IMR-90 (cell line): Measurements from ENCODE around the gene CFAP58. TPM values are rescaled to one million over a fixed set of nuclear protein-coding genes. Genes with fewer than 3 reads are reported as not detected.

Source experiments
- ATAC-seq: fragments of 200-7000 bp; cut with Tn5 transposase; 2 replicates; pipeline ENCODE4 v1.9.1; 2020; ENCODE audit warnings: low read depth, mild to moderate bottlenecking, moderate library complexity
- BruUV-seq: library from RNA; stranded (reverse); fragments of 400-500 nt; replicated peaks from 2 replicates; lab custom pipeline; 2021; lab: Mats Ljungman, UMichigan
- CTCF ChIA-PET: fragments of 300-600 bp; formaldehyde crosslinking; extraction: SDS; loops from one replicate; lab custom pipeline; 2021; ENCODE audit warnings: antibody characterized with exemption; lab: Yijun Ruan, JAX
- POLR2A ChIA-PET: fragments of 300-600 bp; sonication (Branson Sonifier 250); formaldehyde crosslinking; loops from one replicate; lab custom pipeline; 2022; ENCODE audit warnings: antibody characterized with exemption; ENCODE audit not compliant: unreplicated experiment; lab: Charles Lee
- DNase-seq: peaks from one replicate; pipeline ENCODE4 v3.0.0; 2013
- H2AFZ ChIP-seq: replicated peaks from 2 replicates; pipeline ENCODE3; 2013; ENCODE audit warnings: low read length, mild to moderate bottlenecking; ENCODE audit not compliant: poor library complexity
- H2AK5ac ChIP-seq: 2 replicates; pipeline ENCODE4 v1.6.1; 2013; ENCODE audit warnings: low read depth, low read length, inconsistent platforms
- H2AK9ac ChIP-seq: replicated peaks from 2 replicates; pipeline ENCODE3; 2013; ENCODE audit warnings: mild to moderate bottlenecking, low read depth, low read length, moderate library complexity; ENCODE audit not compliant: poor library complexity
- H2BK120ac ChIP-seq: 2 replicates; pipeline ENCODE4 v1.6.1; 2013; ENCODE audit warnings: low read depth, low read length, inconsistent platforms
- H2BK15ac ChIP-seq: 3 replicates; pipeline ENCODE4 v1.6.1; 2013; ENCODE audit warnings: low read depth, low read length, inconsistent platforms
- H2BK20ac ChIP-seq: 2 replicates; pipeline ENCODE4 v1.6.1; 2013; ENCODE audit warnings: low read depth, mild to moderate bottlenecking, inconsistent platforms, low read length, moderate library complexity
- H2BK5ac ChIP-seq: 2 replicates; pipeline ENCODE4 v1.6.1; 2013; ENCODE audit warnings: mild to moderate bottlenecking, low read depth, low read length, inconsistent platforms; ENCODE audit not compliant: poor library complexity, severe bottlenecking
- H3K14ac ChIP-seq: replicated peaks from 2 replicates; pipeline ENCODE4 v1.6.1; 2013; ENCODE audit warnings: low read depth, low read length, inconsistent platforms
- H3K18ac ChIP-seq: 2 replicates; pipeline ENCODE4 v1.6.1; 2013; ENCODE audit warnings: low read depth, low read length, control low read depth
- H3K23ac ChIP-seq: 2 replicates; pipeline ENCODE4 v1.6.1; 2013; ENCODE audit warnings: low read depth, low read length, inconsistent platforms
- H3K27ac ChIP-seq: 2 replicates; pipeline ENCODE4 v1.5.1; 2013; ENCODE audit warnings: mild to moderate bottlenecking, control low read depth, low read length; ENCODE audit not compliant: insufficient read depth
- H3K27me3 ChIP-seq: 2 replicates; pipeline ENCODE4 v1.6.1; 2013; ENCODE audit warnings: low read length; ENCODE audit not compliant: control insufficient read depth, insufficient read depth
- H3K36me3 ChIP-seq: 2 replicates; pipeline ENCODE4 v1.6.1; 2013; ENCODE audit warnings: low read length, mixed read lengths; ENCODE audit not compliant: control insufficient read depth, insufficient read depth
- H3K4ac ChIP-seq: 2 replicates; pipeline ENCODE4 v1.6.1; 2013; ENCODE audit warnings: low read depth, low read length, inconsistent platforms
- H3K4me1 ChIP-seq: 2 replicates; pipeline ENCODE4 v1.6.1; 2013; ENCODE audit warnings: low read length, mixed read lengths; ENCODE audit not compliant: control insufficient read depth, insufficient read depth
- H3K4me2 ChIP-seq: 2 replicates; pipeline ENCODE4 v1.6.1; 2013; ENCODE audit warnings: low read depth, mild to moderate bottlenecking, control low read depth, low read length, moderate library complexity
- H3K4me3 ChIP-seq: 2 replicates; pipeline ENCODE4 v1.5.1; 2013; ENCODE audit warnings: low read depth, mild to moderate bottlenecking, control low read depth, low read length, moderate library complexity; ENCODE audit not compliant: insufficient read depth
- H3K56ac ChIP-seq: 2 replicates; pipeline ENCODE4 v1.6.1; 2013; ENCODE audit warnings: low read length, inconsistent platforms; ENCODE audit not compliant: insufficient read depth; ENCODE audit errors: extremely low read depth
- H3K79me1 ChIP-seq, 2 experiments: 2 replicates each; pipeline ENCODE4 v1.6.1; 2013; ENCODE audit warnings: low read length in 2 of 2, inconsistent platforms in 1 of 2, low read depth in 1 of 2
- H3K9ac ChIP-seq: 2 replicates; pipeline ENCODE4 v1.6.1; 2013; ENCODE audit warnings: low read depth, low read length, control low read depth
- H3K9me1 ChIP-seq: 2 replicates; pipeline ENCODE4 v1.6.1; 2013; ENCODE audit warnings: low read length, inconsistent platforms; ENCODE audit not compliant: insufficient read depth
- H3K9me3 ChIP-seq: 2 replicates; pipeline ENCODE4 v1.6.1; 2013; ENCODE audit warnings: low read length; ENCODE audit not compliant: control insufficient read depth, insufficient read depth
- H4K20me1 ChIP-seq: 2 replicates; pipeline ENCODE4 v1.6.1; 2013; ENCODE audit warnings: low read length, inconsistent platforms; ENCODE audit not compliant: insufficient read depth
- H4K5ac ChIP-seq: 2 replicates; pipeline ENCODE4 v1.6.1; 2013; ENCODE audit warnings: mild to moderate bottlenecking, low read depth, low read length, control low read depth
- H4K8ac ChIP-seq, 2 experiments: 2 replicates each; pipeline ENCODE4 v1.6.1; 2013; ENCODE audit warnings: low read depth in 2 of 2, low read length in 2 of 2, control low read depth in 1 of 2, inconsistent platforms in 1 of 2
- H4K91ac ChIP-seq: 2 replicates; pipeline ENCODE4 v1.6.1; 2013; ENCODE audit warnings: low read depth, low read length, inconsistent platforms; ENCODE audit not compliant: insufficient read depth
- BHLHE40 ChIP-seq: fragments of 150-350 bp; IDR thresholded peaks from 2 replicates; pipeline ENCODE4 v1.6.1; 2016; ENCODE audit warnings: mild to moderate bottlenecking, low read depth, low read length
- CEBPB ChIP-seq: IDR thresholded peaks from 2 replicates; pipeline ENCODE4 v1.6.1; 2012; ENCODE audit warnings: low read depth, low read length, improper control_type of control experiment
- CHD1 ChIP-seq: IDR thresholded peaks from 2 replicates; pipeline ENCODE4 v1.6.1; 2012; ENCODE audit warnings: low read depth, low read length, improper control_type of control experiment
- ELK1 ChIP-seq: fragments of 150-350 bp; IDR thresholded peaks from 2 replicates; pipeline ENCODE4 v1.6.1; 2016; ENCODE audit warnings: low read depth, mild to moderate bottlenecking, low read length, moderate library complexity, borderline replicate concordance
- FOS ChIP-seq: fragments of 150-350 bp; IDR thresholded peaks from 2 replicates; pipeline ENCODE4 v1.6.1; 2016; ENCODE audit warnings: low read depth, low read length
- MAFK ChIP-seq: IDR thresholded peaks from 2 replicates; pipeline ENCODE4 v1.6.1; 2012; ENCODE audit warnings: low read depth, low read length, improper control_type of control experiment
- MAZ ChIP-seq: IDR thresholded peaks from 2 replicates; pipeline ENCODE4 v1.6.1; 2012; ENCODE audit warnings: low read depth, mild to moderate bottlenecking, low read length, improper control_type of control experiment, moderate library complexity, borderline replicate concordance
- MXI1 ChIP-seq: IDR thresholded peaks from 2 replicates; pipeline ENCODE4 v1.6.1; 2012; ENCODE audit warnings: low read depth, mild to moderate bottlenecking, low read length, moderate library complexity, borderline replicate concordance
- NFE2L2 ChIP-seq: fragments of 150-350 bp; IDR thresholded peaks from 2 replicates; pipeline ENCODE4 v1.6.1; 2016; ENCODE audit warnings: low read depth, mild to moderate bottlenecking, low read length
- POLR2A ChIP-seq: IDR thresholded peaks from 2 replicates; pipeline ENCODE4 v1.6.1; 2012; ENCODE audit warnings: mild to moderate bottlenecking, low read depth, low read length
- RAD21 ChIP-seq: IDR thresholded peaks from 2 replicates; pipeline ENCODE4 v1.6.1; 2012; ENCODE audit warnings: low read length, improper control_type of control experiment
- RCOR1 ChIP-seq: IDR thresholded peaks from 2 replicates; pipeline ENCODE4 v1.6.1; 2012; ENCODE audit warnings: mild to moderate bottlenecking, low read length, improper control_type of control experiment; ENCODE audit not compliant: insufficient replicate concordance
- RFX5 ChIP-seq: IDR thresholded peaks from 2 replicates; pipeline ENCODE4 v1.8.0; 2012; ENCODE audit warnings: low read depth, mild to moderate bottlenecking, low read length, moderate library complexity
- SMC3 ChIP-seq: fragments of 150-350 bp; IDR thresholded peaks from 2 replicates; pipeline ENCODE4 v1.6.1; 2016; ENCODE audit warnings: low read depth, mild to moderate bottlenecking, antibody characterized with exemption, low read length, moderate library complexity
- USF2 ChIP-seq: fragments of 150-350 bp; IDR thresholded peaks from 2 replicates; pipeline ENCODE4 v1.6.1; 2017; ENCODE audit warnings: mild to moderate bottlenecking, antibody characterized with exemption, low read length, low read depth
- WGBS, 2 experiments: methylation state at CpG; one replicate each; pipeline versions ENCODE4 v1.1.5 to v1.1.7; 2013; ENCODE audit warnings: missing lambda C conversion rate in 2 of 2; ENCODE audit not compliant: insufficient read length in 1 of 2; ENCODE audit errors: extremely low coverage in 2 of 2; 5-methylcytosine and 5-hydroxymethylcytosine counted together
- dilution Hi-C: fragments of 300-500 bp; cut with HindIII; formaldehyde crosslinking; loops from one replicate; pipeline ENCODE4 v1.14.3; 2018; ENCODE audit warnings: low sequenced_read_pairs; ENCODE audit not compliant: unreplicated experiment
- in situ Hi-C: fragments of 300-500 bp; cut with MboI; formaldehyde crosslinking; loops from 3 replicates; pipeline ENCODE4 v1.14.3; 2019; ENCODE audit warnings: low sequenced_read_pairs, inconsistent platforms, mixed read lengths
- intact Hi-C: fragments of 100-400 bp; cut with micrococcal nuclease; formaldehyde crosslinking; loops from 2 replicates; pipeline ENCODE4 v1.10.0; 2022
- polyA plus RNA-seq, 3 experiments: library from polyadenylated mRNA; depleted of rRNA; stranded (reverse); fragments of >200 nt; gene quantifications; 2 replicates each; pipeline ENCODE4 v1.2.3, GENCODE V29; 2012; ENCODE audit warnings: low replicate concordance in 1 of 3
- total RNA-seq: library from RNA; depleted of rRNA; stranded (reverse); fragments of >200 nt; gene quantifications from 2 replicates; pipeline ENCODE4 v1.2.3, GENCODE V29; 2012
- TF ChIP-seq, protein P1 (sequence below): conservative IDR thresholded peaks from 2 replicates; pipeline ENCODE4 v1.5.1; 2012; ENCODE audit warnings: mild to moderate bottlenecking, low read depth, low read length, improper control_type of control experiment

CFAP58 gene
- total and polyA plus RNA-seq, 2 of the 4 experiments (the other 2 are of a cell fraction), result 0.36 to 0.72 TPM

DNA sequence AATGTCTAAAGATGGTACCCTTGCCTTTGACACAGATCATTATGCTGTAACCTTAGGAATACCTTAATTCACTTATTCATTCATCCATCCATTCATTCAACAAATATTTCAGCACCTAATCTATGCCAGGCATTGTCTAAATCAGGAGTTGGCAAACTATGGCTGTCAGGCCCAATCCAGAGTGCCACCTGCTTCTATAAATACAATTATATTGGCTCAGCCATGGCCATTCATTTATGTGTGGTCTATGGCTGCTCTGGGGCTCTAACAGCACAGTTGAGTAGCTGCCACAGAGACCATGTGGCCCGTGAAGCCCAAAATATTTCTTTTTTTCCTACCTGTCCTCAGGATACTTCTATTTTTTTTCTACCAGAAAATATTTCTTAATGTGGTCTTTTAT, 9.4 kb upstream of the CFAP58 start:
- Histone ChIP-seq H2BK15ac (no peak overlapping the region), H3K56ac (no peak overlapping the region), H3K27me3 (no peaks in the 10 kb centered on the region), H4K20me1 (no peaks in the 10 kb centered on the region), H2AK9ac (no peak overlapping the region), H2BK5ac (no peak overlapping the region), H2BK120ac (no peak overlapping the region), H3K9me1 (peaks cover 10% of the 10 kb centered on the region), H2AFZ (no peak overlapping the region), H3K4me2 (no peak overlapping the region), H2BK20ac (no peak overlapping the region), H3K27ac (no peak overlapping the region), H3K23ac (no peak overlapping the region), H3K18ac (no peak overlapping the region), H3K4me3 (no peak overlapping the region), H2AK5ac (no peak overlapping the region), H4K91ac (no peak overlapping the region), H3K14ac (no peak overlapping the region), H3K4me1 (peaks cover 9% of the 10 kb centered on the region), H3K9me3 (no peaks in the 10 kb centered on the region), H4K8ac (no peak overlapping the region), H3K4ac (no peak overlapping the region), H3K36me3 (no peaks in the 10 kb centered on the region), H4K5ac (no peak overlapping the region), H3K79me1 (peaks cover 6 to 13% of the 10 kb centered on the region in 2 experiments; a peak in 3 of 4 replicates), H3K9ac (no peak overlapping the region)
- WGBS, 2 experiments, result no CpG with 5 or more reads among the region's 1 CpG
- intact Hi-C loops (no loop called here), in situ Hi-C loops (no loop called here), dilution Hi-C loops (no loop called here)
- BruUV-seq, result no TSS peak
- CTCF ChIA-PET, result interaction anchor here (1.5 kb wide), 1 partner anchor 53 kb away, joined by 4 read pairs; no protein-coding TSS in a partner anchor
- no peak for TF ChIP-seq RFX5
- no peak for TF ChIP-seq MAZ
- no peak for TF ChIP-seq USF2
- TF ChIP-seq FOS, result no peak
- TF ChIP-seq NFE2L2, result no peak
- no peak for TF ChIP-seq CEBPB
- no peak for TF ChIP-seq SMC3
- TF ChIP-seq BHLHE40, result no peak
- no peak for TF ChIP-seq POLR2A
- TF ChIP-seq MAFK, result no peak
- TF ChIP-seq RCOR1, result no peak
- no peak for TF ChIP-seq ELK1
- TF ChIP-seq RAD21, result no peak
- no peak for TF ChIP-seq CHD1
- no peak for TF ChIP-seq MXI1
- TF ChIP-seq, protein P1, sequence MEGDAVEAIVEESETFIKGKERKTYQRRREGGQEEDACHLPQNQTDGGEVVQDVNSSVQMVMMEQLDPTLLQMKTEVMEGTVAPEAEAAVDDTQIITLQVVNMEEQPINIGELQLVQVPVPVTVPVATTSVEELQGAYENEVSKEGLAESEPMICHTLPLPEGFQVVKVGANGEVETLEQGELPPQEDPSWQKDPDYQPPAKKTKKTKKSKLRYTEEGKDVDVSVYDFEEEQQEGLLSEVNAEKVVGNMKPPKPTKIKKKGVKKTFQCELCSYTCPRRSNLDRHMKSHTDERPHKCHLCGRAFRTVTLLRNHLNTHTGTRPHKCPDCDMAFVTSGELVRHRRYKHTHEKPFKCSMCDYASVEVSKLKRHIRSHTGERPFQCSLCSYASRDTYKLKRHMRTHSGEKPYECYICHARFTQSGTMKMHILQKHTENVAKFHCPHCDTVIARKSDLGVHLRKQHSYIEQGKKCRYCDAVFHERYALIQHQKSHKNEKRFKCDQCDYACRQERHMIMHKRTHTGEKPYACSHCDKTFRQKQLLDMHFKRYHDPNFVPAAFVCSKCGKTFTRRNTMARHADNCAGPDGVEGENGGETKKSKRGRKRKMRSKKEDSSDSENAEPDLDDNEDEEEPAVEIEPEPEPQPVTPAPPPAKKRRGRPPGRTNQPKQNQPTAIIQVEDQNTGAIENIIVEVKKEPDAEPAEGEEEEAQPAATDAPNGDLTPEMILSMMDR, result no peak
- no peak for DNase-seq
- ATAC-seq, result no peak
- POLR2A ChIA-PET, result no interaction called here
